Measurements from ENCODE around the gene NXPE3. TPM values are rescaled to one million over a fixed set of nuclear protein-coding genes. Genes with fewer than 3 reads are reported as not detected.

The NXPE3 gene
- total and polyA plus RNA-seq, 2 of the 8 experiments (the other 6 are each of a cell fraction or from before 2014, with no cell fraction given), result 10.9 to 22.7 TPM

- ChIA-PET CTCF (ENCODE audit: partially characterized antibody) (interaction anchor here (1.1 to 1.3 kb wide), 2 partner anchors 23 kb away, joined by 3 to 7 read pairs; no protein-coding TSS in a partner anchor), POLR2A (ENCODE audit: partially characterized antibody) (interaction anchor here (1.1 to 4.0 kb wide), 5 partner anchors 9 to 15 kb away, joined by 4 to 22 read pairs (median 16); partner anchors contain the start of gene NFKBIZ)
- H3K79me1 ChIP-seq (ENCODE audit: low read depth, low read length), result no peaks in the 10 kb centered on the region
- H3K4me1 ChIP-seq (replicated peaks in 1 of 4; ENCODE audit: control insufficient read depth in 3 of 4, insufficient read depth in 4 of 4, low read length in 3 of 4), result peaks cover under 1 to 5% (median 1%) of the 10 kb centered on the region in 4 experiments; a peak in 4 of 7 replicates
- DNase-seq (ENCODE audit: low read depth in 1 of 2, low spot score in 2 of 2) (no peak), FAIRE-seq (no peak)
- TF ChIP-seq POLR2A (IDR thresholded peaks at IDR 0.05; ENCODE audit: control extremely low read depth in 1 of 2, low read depth in 2 of 2, low read length in 2 of 2), result no peak
- TF ChIP-seq TAF7 (optimal IDR thresholded peaks at IDR 0.05; ENCODE audit: borderline replicate concordance, low read depth, low read length), result no peak
- no peak for TF ChIP-seq CBX5 (IDR thresholded peaks at IDR 0.05; ENCODE audit: low read depth, low read length)
- TF ChIP-seq, protein P1, sequence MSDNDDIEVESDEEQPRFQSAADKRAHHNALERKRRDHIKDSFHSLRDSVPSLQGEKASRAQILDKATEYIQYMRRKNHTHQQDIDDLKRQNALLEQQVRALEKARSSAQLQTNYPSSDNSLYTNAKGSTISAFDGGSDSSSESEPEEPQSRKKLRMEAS (IDR thresholded peaks at IDR 0.05), result no peak
- TF ChIP-seq TCF12 (IDR thresholded peaks at IDR 0.05; ENCODE audit: low read depth, low read length), result no peak
- no peak for TF ChIP-seq POU5F1 (IDR thresholded peaks at IDR 0.05; ENCODE audit: low read depth, low read length)
- no peak for TF ChIP-seq ZNF274 (IDR thresholded peaks at IDR 0.05; ENCODE audit: borderline replicate concordance, extremely low read depth, low read length)
- no peak for TF ChIP-seq CHD1 (IDR thresholded peaks at IDR 0.05; ENCODE audit: low read depth, low read length)
- TF ChIP-seq TAF1 (IDR thresholded peaks at IDR 0.05; ENCODE audit: low read depth, low read length), result no peak
- H2BK5ac ChIP-seq (ENCODE audit: low read depth, low read length), result no peak overlapping the region
- H3K14ac ChIP-seq (ENCODE audit: insufficient read length), result no peak overlapping the region
- no peak overlapping the region for H2BK20ac ChIP-seq (ENCODE audit: low read length)
- H3K4me2 ChIP-seq (ENCODE audit: insufficient read depth in 1 of 2, low read depth in 2 of 2, low read length in 2 of 2), result no peak overlapping the region
- no peak overlapping the region for H2BK15ac ChIP-seq (ENCODE audit: low read length)
- H3K4me3 ChIP-seq (ENCODE audit: extremely low read depth in 1 of 4, insufficient read depth in 2 of 4, low read depth in 3 of 4, low read length in 4 of 4), result no peak overlapping the region
- H2AFZ ChIP-seq (ENCODE audit: low read length), result no peak overlapping the region
- H2BK12ac ChIP-seq (ENCODE audit: low read depth, low read length), result no peak overlapping the region
- no peak overlapping the region for H4K8ac ChIP-seq (ENCODE audit: extremely low read depth, insufficient read depth, low read length)
- no peak overlapping the region for H3K9ac ChIP-seq (replicated peaks in 1 of 4; ENCODE audit: extremely low read depth in 1 of 4, low read depth in 3 of 4, low read length in 3 of 4)
- H3K79me2 ChIP-seq (ENCODE audit: control insufficient read depth in 1 of 2, insufficient read depth in 2 of 2, low read length in 2 of 2), result no peaks in the 10 kb centered on the region
- no peaks in the 10 kb centered on the region for H3K9me3 ChIP-seq (ENCODE audit: insufficient read depth in 2 of 2, low read depth in 1 of 2, low read length in 1 of 2)
- WGBS, 2 experiments (ENCODE audit: extremely low coverage in 1 of 2, insufficient coverage in 1 of 2, insufficient read length in 1 of 2, insufficient replicate concordance in 2 of 2, low coverage in 1 of 2, low lambda C conversion rate in 2 of 2, missing lambda C conversion rate in 1 of 2), result 92% methylated on average over 3 of the region's 3 CpGs; no CpG with 5 or more reads in 1 of the 2 experiments
- no peaks in the 10 kb centered on the region for H4K20me1 ChIP-seq (replicated peaks in 1 of 2; ENCODE audit: control insufficient read depth in 1 of 2, insufficient read depth in 2 of 2, low read length in 2 of 2)
- no peak overlapping the region for H3K23ac ChIP-seq (ENCODE audit: insufficient read length)
- no peak overlapping the region for H2BK120ac ChIP-seq (replicated peaks; ENCODE audit: low read depth, low read length)
- H2AK5ac ChIP-seq (ENCODE audit: low read depth, low read length), result no peak overlapping the region
- no peak overlapping the region for H3K18ac ChIP-seq (ENCODE audit: extremely low read depth, low read length)
- H3K56ac ChIP-seq (replicated peaks; ENCODE audit: insufficient read length, low read depth, low read length), result no peak overlapping the region
- no peaks in the 10 kb centered on the region; the same call in 1 of the 2 replicates for H3K23me2 ChIP-seq (ENCODE audit: low read depth, low read length)
- H4K5ac ChIP-seq (ENCODE audit: insufficient read length, low read depth, low read length), result no peak overlapping the region
- no peak overlapping the region for H3K4ac ChIP-seq (replicated peaks; ENCODE audit: insufficient read length, low read depth, low read length)
- no peak overlapping the region for H4K91ac ChIP-seq (replicated peaks; ENCODE audit: insufficient read length, low read length)
- no peaks in the 10 kb centered on the region for H3K27me3 ChIP-seq (replicated peaks in 1 of 4; ENCODE audit: control insufficient read depth in 3 of 4, extremely low read depth in 1 of 4, insufficient read depth in 3 of 4, low read length in 3 of 4)
- H3K27ac ChIP-seq (ENCODE audit: low read depth, low read length), result no peak overlapping the region
- peaks cover 0 to 3% (median 0%) of the 10 kb centered on the region in 4 experiments; a peak in 1 of 8 replicates for H3K36me3 ChIP-seq (ENCODE audit: control insufficient read depth in 2 of 4, insufficient read depth in 4 of 4, low read length in 3 of 4)
Observed at GRCh38 chr3:101836652-101837598, 57.9 kb downstream of the NXPE3 start.
